GM12878 (cell line): ENCODE data around the gene KIF26A. TPM values are rescaled to one million over a fixed set of nuclear protein-coding genes. Genes with fewer than 3 reads are reported as not detected.

Experiments used
- BCL11A ChIP-seq: IDR thresholded peaks from 2 replicates; pipeline ENCODE4 v1.6.1; 2011; ENCODE audit warnings: low read depth, low read length
- ESRRA ChIP-seq: IDR thresholded peaks from 2 replicates; pipeline ENCODE4 v1.6.1; 2012; ENCODE audit warnings: mild to moderate bottlenecking, low read length, improper control_type of control experiment
- PAX8 ChIP-seq: fragments of 450-650 bp; IDR thresholded peaks from 2 replicates; pipeline ENCODE4 v1.6.1; 2017; ENCODE audit warnings: mild to moderate bottlenecking, moderate library complexity
- SUZ12 ChIP-seq: fragments of 200-600 bp; sonication (generic); IDR thresholded peaks from one replicate; pipeline ENCODE4 v1.6.1; 2018; ENCODE audit warnings: antibody characterized with exemption, mild to moderate bottlenecking; ENCODE audit not compliant: unreplicated experiment
- polyA plus RNA-seq, 11 experiments: library from polyadenylated mRNA; depleted of rRNA in 4 of 11; unstranded in 6 of 11; stranded (reverse) in 5 of 11; fragments of >200 nt; fragmentation: Nextera tagmentation in 4 of 11; fragmentation: Illumina TruSeq in 1 of 11; extraction: Ambion mirVana in 4 of 11; extraction: Trizol in 1 of 11; gene quantifications; 1 replicate in 1 of 11; 2 replicates in 10 of 11; pipeline versions ENCODE4 v1.2.1 to v1.2.3, GENCODE V29; 2011 to 2016; ENCODE audit warnings: inconsistent platforms in 2 of 11, missing spikeins in 2 of 11, low read depth in 1 of 11
- total RNA-seq, 4 experiments: library from RNA; depleted of rRNA in 3 of 4; stranded (reverse); fragments of >200 nt in 3 of 4; fragmentation: Illumina TruSeq in 1 of 4; extraction: Trizol in 1 of 4; gene quantifications; 2 replicates each; pipeline versions ENCODE4 v1.2.1 to v1.2.3, GENCODE V29; 2013 to 2021
- TF ChIP-seq, protein P1 (sequence below): fragments of 450-650 bp; IDR thresholded peaks from 2 replicates; pipeline ENCODE4 v1.6.1; 2017; ENCODE audit warnings: mild to moderate bottlenecking, moderate library complexity
- TF ChIP-seq, protein P2 (sequence below): IDR thresholded peaks from 2 replicates; pipeline ENCODE4 v1.6.1; 2012; ENCODE audit warnings: low read depth, low read length, improper control_type of control experiment

KIF26A gene
- total and polyA plus RNA-seq, 10 of the 15 experiments (the other 5 are each of a cell fraction or from before 2014, with no cell fraction given) = 0.05 TPM; not detected in 9

DNA sequence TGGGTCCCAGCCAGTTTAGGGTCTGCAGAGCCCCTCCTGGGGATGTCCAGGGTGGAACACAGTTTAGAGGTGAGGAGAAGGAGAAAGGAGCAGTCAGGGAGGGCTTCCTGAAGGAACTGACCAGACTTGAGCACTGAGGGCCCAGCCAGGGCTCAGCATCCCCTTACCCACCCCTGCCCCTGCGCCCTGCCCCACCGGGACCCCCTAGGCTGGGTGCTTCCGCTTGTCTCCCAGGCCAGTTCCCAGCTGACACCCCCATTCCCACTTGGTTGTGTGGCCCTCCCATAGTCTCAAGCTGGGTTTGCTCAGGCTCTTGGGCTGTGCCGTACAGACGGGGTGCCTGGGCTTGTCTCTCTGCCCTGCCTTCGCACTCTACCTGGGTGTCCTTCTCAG, 26.3 kb upstream of the KIF26A start (continued):
- TF ChIP-seq, protein P1, sequence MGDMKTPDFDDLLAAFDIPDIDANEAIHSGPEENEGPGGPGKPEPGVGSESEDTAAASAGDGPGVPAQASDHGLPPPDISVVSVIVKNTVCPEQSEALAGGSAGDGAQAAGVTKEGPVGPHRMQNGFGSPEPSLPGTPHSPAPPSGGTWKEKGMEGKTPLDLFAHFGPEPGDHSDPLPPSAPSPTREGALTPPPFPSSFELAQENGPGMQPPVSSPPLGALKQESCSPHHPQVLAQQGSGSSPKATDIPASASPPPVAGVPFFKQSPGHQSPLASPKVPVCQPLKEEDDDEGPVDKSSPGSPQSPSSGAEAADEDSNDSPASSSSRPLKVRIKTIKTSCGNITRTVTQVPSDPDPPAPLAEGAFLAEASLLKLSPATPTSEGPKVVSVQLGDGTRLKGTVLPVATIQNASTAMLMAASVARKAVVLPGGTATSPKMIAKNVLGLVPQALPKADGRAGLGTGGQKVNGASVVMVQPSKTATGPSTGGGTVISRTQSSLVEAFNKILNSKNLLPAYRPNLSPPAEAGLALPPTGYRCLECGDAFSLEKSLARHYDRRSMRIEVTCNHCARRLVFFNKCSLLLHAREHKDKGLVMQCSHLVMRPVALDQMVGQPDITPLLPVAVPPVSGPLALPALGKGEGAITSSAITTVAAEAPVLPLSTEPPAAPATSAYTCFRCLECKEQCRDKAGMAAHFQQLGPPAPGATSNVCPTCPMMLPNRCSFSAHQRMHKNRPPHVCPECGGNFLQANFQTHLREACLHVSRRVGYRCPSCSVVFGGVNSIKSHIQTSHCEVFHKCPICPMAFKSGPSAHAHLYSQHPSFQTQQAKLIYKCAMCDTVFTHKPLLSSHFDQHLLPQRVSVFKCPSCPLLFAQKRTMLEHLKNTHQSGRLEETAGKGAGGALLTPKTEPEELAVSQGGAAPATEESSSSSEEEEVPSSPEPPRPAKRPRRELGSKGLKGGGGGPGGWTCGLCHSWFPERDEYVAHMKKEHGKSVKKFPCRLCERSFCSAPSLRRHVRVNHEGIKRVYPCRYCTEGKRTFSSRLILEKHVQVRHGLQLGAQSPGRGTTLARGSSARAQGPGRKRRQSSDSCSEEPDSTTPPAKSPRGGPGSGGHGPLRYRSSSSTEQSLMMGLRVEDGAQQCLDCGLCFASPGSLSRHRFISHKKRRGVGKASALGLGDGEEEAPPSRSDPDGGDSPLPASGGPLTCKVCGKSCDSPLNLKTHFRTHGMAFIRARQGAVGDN = no peak
- no peak for TF ChIP-seq SUZ12
- no peak for TF ChIP-seq BCL11A
- TF ChIP-seq PAX8 = no peak
- TF ChIP-seq, protein P2, sequence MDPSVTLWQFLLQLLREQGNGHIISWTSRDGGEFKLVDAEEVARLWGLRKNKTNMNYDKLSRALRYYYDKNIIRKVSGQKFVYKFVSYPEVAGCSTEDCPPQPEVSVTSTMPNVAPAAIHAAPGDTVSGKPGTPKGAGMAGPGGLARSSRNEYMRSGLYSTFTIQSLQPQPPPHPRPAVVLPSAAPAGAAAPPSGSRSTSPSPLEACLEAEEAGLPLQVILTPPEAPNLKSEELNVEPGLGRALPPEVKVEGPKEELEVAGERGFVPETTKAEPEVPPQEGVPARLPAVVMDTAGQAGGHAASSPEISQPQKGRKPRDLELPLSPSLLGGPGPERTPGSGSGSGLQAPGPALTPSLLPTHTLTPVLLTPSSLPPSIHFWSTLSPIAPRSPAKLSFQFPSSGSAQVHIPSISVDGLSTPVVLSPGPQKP = no peak
- TF ChIP-seq ESRRA = no peak
